ENCODE results near the gene CHIT1. TPM values are rescaled to one million over a fixed set of nuclear protein-coding genes. Genes with fewer than 3 reads are reported as not detected.

CHIT1 gene
- total RNA-seq, 1 donor from 2014 or later: 1.6 TPM

DNA sequence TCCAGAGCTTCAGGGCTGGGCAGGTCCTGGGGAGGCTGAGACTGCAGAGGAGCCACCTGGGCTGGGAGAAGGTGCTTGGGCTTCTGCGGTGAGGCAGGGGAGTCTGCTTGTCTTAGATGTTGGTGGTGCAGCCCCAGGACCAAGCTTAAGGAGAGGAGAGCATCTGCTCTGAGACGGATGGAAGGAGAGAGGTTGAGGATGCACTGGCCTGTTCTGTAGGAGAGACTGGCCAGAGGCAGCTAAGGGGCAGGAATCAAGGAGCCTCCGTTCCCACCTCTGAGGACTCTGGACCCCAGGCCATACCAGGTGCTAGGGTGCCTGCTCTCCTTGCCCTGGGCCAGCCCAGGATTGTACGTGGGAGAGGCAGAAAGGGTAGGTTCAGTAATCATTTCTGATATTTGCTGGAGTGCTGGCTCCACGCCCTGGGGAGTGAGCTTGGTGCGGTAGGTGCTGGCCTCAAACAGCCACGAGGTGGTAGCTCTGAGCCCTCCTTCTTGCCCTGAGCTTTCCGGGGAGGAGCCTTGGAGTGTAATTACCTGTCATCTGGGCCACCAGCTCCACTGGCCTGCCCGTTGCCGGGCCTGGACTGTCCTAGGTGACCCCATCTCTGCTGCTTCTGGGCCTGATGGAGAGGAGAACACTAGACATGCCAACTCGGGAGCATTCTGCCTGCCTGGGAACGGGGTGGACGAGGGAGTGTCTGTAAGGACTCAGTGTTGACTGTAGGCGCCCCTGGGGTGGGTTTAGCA, 63.1 kb downstream of the CHIT1 start:
- FAIRE-seq: no peak
- DNase-seq (ENCODE audit: low spot score in 2 of 2): no peak

Other genes starting within 250 kb of the CHIT1 start
- 147 TPM for gene TMEM183A, start 222.3 kb downstream of the CHIT1 start, total RNA-seq
- gene PPFIA4, start 203.2 kb downstream of the CHIT1 start, total RNA-seq: 12.6 TPM
- under 0.01 TPM for gene MYOG, start 143.7 kb downstream of the CHIT1 start, total RNA-seq
- gene ADORA1, start 101.9 kb downstream of the CHIT1 start, total RNA-seq: 11.0 TPM
- not detected for gene MYBPH, start 53.8 kb downstream of the CHIT1 start, total RNA-seq
- gene CHI3L1, start 43.0 kb downstream of the CHIT1 start, total RNA-seq: not detected
- gene BTG2, start 75.8 kb upstream of the CHIT1 start, total RNA-seq: 5.3 TPM
- 1.6 TPM for gene FMOD, start 121.4 kb upstream of the CHIT1 start, total RNA-seq
- gene PRELP, start 246.1 kb upstream of the CHIT1 start, total RNA-seq: 0.41 TPM

All from frontal cortex (tissue), 4 donors.